Measurements from ENCODE around the gene CAMK1D.
"Not testable (repeated sequence)": the region's sequence is repeated elsewhere in the genome, so short reads cannot be mapped to it uniquely, and the experiment has no call there.

- not testable (repeated sequence) for TF ChIP-seq CTCF (conservative IDR thresholded peaks at IDR 0.05; ENCODE audit: low read length); EZH2phosphoT487 (IDR thresholded peaks at IDR 0.05; ENCODE audit: borderline replicate concordance, low read depth, low read length)
Measured at GRCh38 chr10:12309783-12310182, 39.6 kb upstream of the CAMK1D start.

All from OCI-LY7 (cell line).